Uterus (tissue), 2 donors: ENCODE measurements around the gene ZFAND2B.

Experiments used
- POLR2A ChIP-seq, 2 donors: fragments of 450-650 bp; IDR thresholded peaks; one replicate each; pipeline ENCODE4 v1.6.1; 2016; ENCODE audit warnings: antibody characterized with exemption in 2 of 2, mild to moderate bottlenecking in 1 of 2, moderate library complexity in 1 of 2
- TF ChIP-seq, protein P1 (sequence below), 4 experiments: fragments of 200-600 bp in 2 of 4; fragments of 450-650 bp in 2 of 4; sonication (generic) in 2 of 4; IDR thresholded peaks; one replicate each; pipeline ENCODE4 v1.5.1; 2016 to 2019; ENCODE audit warnings: antibody characterized with exemption in 4 of 4, mild to moderate bottlenecking in 2 of 4, moderate library complexity in 1 of 4

DNA sequence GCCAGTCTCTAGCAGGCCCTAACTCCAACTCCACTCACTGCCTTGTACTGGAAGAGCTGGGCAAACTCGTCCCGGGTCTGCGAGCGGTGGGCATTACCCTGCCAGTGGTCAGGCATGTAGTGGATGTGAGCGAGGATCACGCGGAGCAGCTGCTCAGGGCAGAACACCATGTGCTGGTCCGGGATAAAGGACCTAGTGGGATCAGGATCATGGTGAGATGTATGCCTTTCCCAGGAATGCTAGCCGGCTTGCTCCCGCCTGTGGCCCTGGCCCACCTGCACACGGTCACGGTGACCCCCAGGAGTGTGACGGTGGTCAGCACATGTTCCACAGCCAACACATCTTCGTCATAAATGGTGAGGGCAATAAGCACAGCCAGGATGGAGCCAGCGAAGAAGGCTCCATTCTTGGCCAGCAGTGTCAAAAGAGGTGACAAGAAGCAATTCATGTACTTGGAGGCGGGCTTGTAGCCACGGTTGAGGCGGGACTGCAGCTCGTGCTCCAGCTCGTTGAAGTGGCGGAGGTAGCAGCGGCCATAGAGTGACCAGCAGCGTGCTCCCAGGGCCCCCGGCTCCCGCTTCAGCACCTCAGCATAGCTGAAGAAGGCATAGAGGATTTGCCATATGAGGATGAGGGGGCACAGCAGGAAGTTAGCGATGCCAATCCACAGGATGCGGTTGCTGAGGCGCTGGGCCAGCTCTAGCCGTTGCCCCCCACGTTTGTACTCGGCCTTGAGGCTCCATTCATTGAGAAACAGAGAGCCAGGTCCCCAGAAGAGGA, 17.4 kb downstream of the ZFAND2B start:
- TF ChIP-seq, protein P1, sequence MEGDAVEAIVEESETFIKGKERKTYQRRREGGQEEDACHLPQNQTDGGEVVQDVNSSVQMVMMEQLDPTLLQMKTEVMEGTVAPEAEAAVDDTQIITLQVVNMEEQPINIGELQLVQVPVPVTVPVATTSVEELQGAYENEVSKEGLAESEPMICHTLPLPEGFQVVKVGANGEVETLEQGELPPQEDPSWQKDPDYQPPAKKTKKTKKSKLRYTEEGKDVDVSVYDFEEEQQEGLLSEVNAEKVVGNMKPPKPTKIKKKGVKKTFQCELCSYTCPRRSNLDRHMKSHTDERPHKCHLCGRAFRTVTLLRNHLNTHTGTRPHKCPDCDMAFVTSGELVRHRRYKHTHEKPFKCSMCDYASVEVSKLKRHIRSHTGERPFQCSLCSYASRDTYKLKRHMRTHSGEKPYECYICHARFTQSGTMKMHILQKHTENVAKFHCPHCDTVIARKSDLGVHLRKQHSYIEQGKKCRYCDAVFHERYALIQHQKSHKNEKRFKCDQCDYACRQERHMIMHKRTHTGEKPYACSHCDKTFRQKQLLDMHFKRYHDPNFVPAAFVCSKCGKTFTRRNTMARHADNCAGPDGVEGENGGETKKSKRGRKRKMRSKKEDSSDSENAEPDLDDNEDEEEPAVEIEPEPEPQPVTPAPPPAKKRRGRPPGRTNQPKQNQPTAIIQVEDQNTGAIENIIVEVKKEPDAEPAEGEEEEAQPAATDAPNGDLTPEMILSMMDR (IDR thresholded peaks at IDR 0.05), result no peak
- TF ChIP-seq POLR2A (IDR thresholded peaks at IDR 0.05), result no peak
